ENCODE measurements around the gene ICAM3.

GRCh38 chr19:10315335-10316214, 23.8 kb downstream of the ICAM3 start, which contains the start of gene FDX2:
- TF ChIP-seq EZH2 (IDR thresholded peaks at IDR 0.05) = no peak
- TF ChIP-seq POLR2AphosphoS5 (IDR thresholded peaks at IDR 0.05; ENCODE audit: borderline replicate concordance, low read depth, low read length) = peak; percentile 95
- no peak for TF ChIP-seq FOXP2 (optimal IDR thresholded peaks at IDR 0.05; ENCODE audit: control extremely low read depth, extremely low read length, insufficient read depth)
